Kidney epithelial cell (primary cell): ENCODE results near the gene HS3ST5. TPM values are rescaled to one million over a fixed set of nuclear protein-coding genes. Genes with fewer than 3 reads are reported as not detected.
"Not testable (repeated sequence)": the region's sequence is repeated elsewhere in the genome, so short reads cannot be mapped to it uniquely, and the experiment has no call there.

ENCODE experiments used
- DNase-seq: peaks from one replicate; pipeline ENCODE4 v3.0.0-alpha.2; 2010; ENCODE audit warnings: low read depth
- H3K27me3 ChIP-seq: 2 replicates; pipeline ENCODE4 v1.6.0; 2011; ENCODE audit warnings: low read length; ENCODE audit not compliant: control insufficient read depth, insufficient read depth
- H3K36me3 ChIP-seq: 2 replicates; pipeline ENCODE4 v1.5.1; 2011; ENCODE audit warnings: low read length; ENCODE audit not compliant: control insufficient read depth, insufficient read depth
- H3K4me3 ChIP-seq: 2 replicates; pipeline ENCODE4 v1.5.1; 2011; ENCODE audit warnings: low read depth, mild to moderate bottlenecking, control low read depth, low read length
- total RNA-seq: library from RNA; depleted of rRNA; stranded (reverse); fragments of >200 nt; gene quantifications from 2 replicates; pipeline ENCODE4 v1.2.3, GENCODE V29; 2015
- TF ChIP-seq, protein P1 (sequence below): IDR thresholded peaks from 2 replicates; pipeline ENCODE4 v1.5.1; 2011; ENCODE audit warnings: mild to moderate bottlenecking, moderate library complexity, low read length, control low read depth, inconsistent platforms; ENCODE audit not compliant: insufficient read depth, poor library complexity, severe bottlenecking

The HS3ST5 gene
- total RNA-seq, 1 donor from 2014 or later = 0.25 TPM

DNA sequence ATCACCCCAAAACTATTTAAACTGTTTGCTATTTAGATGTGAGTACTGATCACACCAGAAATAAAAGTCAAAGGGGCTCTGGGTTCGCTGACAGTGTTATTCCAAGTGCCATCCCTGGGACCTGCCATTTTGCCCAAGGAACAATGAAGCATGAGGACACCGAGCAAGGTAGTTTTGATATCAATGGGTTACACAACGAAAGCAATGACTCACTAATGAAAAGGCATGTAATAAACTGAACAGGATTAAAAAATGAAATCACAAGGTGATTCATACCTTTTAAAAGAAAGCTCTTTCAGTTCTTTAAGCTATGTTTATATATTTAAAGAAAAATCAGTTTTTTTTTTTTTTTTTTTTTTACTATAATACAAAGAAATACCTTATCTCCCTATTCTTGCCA lies 102.0 kb downstream of the HS3ST5 start:
- DNase-seq = no peak
- TF ChIP-seq, protein P1, sequence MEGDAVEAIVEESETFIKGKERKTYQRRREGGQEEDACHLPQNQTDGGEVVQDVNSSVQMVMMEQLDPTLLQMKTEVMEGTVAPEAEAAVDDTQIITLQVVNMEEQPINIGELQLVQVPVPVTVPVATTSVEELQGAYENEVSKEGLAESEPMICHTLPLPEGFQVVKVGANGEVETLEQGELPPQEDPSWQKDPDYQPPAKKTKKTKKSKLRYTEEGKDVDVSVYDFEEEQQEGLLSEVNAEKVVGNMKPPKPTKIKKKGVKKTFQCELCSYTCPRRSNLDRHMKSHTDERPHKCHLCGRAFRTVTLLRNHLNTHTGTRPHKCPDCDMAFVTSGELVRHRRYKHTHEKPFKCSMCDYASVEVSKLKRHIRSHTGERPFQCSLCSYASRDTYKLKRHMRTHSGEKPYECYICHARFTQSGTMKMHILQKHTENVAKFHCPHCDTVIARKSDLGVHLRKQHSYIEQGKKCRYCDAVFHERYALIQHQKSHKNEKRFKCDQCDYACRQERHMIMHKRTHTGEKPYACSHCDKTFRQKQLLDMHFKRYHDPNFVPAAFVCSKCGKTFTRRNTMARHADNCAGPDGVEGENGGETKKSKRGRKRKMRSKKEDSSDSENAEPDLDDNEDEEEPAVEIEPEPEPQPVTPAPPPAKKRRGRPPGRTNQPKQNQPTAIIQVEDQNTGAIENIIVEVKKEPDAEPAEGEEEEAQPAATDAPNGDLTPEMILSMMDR = no peak
- no peak overlapping the region for H3K4me3 ChIP-seq
- H3K36me3 ChIP-seq = no peaks in the 10 kb centered on the region
- no peaks in the 10 kb centered on the region for H3K27me3 ChIP-seq

DNA sequence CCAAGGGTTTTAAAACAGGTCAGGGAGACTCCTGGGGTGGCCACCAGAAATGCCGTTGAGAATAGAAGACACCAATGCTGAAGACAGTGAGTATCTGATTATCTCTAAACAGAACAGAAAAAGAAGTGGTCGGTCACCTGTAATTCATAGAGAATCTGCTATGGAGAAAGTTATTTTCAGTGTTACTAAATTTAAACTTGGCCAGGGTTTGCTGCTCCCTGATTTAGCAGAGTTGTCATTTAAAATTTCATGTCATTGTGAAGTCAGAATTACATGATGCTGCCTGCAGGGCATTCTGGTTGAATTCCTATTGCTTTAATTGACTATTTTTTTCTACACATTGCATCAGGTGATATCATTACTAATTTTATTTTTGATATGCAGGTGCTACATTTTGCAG lies 114.1 kb downstream of the HS3ST5 start:
- TF ChIP-seq, protein P1 = no peak

DNA sequence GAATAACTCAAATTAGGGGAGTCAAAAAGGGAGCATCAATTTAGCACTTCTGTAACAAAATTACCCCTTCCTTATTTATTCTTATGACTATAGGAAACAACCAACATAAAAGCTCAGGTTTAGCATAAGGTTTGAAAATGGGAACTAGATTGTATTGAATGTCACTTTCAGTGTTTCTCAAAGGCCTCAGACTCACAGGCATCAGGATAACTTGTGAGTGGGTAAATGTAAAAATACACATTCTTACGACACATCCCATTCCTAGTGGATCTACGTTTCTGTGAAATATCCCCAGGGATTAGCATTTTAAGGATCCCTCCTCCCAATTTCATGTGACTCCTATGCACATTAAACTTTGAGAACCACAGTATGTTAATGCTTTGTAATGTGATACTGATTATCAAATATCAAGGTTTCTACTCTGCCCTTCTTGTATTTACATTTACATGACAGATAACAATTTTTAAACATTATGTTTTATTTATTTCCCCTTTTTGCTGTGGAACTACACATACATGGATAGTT lies 114.8 kb downstream of the HS3ST5 start:
- no peak for DNase-seq

More for the DNA sequence above, 114.1 kb downstream of the HS3ST5 start:
- H3K4me3 ChIP-seq = no peak overlapping the region
- no peaks in the 10 kb centered on the region for H3K27me3 ChIP-seq
- no peak for DNase-seq
- H3K36me3 ChIP-seq = no peaks in the 10 kb centered on the region

DNA sequence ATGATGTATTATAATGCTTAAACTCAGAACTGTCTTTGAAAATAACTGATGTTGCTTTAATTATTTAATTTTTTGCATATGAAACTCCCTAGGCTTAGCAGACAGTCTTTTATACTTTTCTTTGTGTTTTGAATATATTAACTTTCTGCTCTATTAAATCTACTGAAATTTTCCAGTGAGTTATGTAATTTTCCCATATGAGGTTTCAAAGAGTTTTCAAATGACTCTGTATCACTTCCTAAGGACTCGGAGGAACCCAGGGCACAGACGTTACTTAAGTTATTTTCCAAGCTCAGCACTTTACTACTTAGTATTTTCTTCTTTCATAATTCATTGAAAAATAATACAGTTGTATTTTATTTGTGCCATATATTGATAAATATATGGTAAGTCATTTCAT lies 122.6 kb downstream of the HS3ST5 start:
- Histone ChIP-seq H3K4me3 (no peak overlapping the region), H3K36me3 (no peaks in the 10 kb centered on the region), H3K27me3 (no peaks in the 10 kb centered on the region)
- DNase-seq = no peak
- TF ChIP-seq, protein P1 = no peak

More for the DNA sequence above, 114.8 kb downstream of the HS3ST5 start:
- Histone ChIP-seq H3K36me3 (no peaks in the 10 kb centered on the region), H3K4me3 (no peak overlapping the region), H3K27me3 (no peaks in the 10 kb centered on the region)
- TF ChIP-seq, protein P1 = no peak

DNA sequence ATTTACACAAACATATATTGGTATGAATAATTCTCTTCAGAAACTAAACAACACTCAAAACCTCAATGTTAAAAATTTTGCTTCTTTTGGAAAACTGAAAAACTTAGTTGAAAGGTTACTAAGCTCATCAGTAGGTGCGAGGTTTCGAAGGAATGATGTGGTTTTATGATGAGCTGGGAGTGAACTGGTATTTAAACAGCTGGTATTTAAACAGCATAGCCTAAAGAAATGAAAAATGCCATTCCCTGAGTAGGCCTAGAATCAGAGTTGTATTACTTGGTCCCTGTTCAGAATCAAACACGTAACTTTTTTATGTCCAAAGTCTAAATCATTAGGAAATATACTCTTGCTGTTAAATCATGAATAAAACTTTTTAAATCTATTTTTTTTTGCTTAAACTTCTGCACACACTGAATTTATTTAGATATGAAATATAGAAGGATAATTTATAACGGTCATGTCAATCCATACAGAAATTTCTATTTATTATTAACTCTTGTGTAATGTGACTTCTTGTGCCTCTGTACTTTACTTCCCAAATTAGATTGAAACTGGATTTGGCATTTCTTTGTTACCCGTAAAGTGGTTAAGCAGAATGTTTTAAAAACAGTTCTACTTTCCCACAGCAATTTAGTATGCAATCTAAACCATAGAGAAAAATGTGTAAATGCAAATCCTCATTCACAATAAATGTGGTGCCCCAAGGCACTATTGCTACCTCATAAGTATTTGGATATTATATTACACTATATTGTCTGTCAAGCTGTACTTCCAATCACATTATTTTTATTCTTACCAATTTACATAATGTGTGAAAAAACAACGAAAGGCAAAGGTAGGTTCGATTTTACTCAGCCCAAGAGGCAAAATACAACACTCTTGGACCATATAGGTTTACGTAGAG lies 124.1 kb downstream of the HS3ST5 start:
- Histone ChIP-seq H3K27me3 (no peaks in the 10 kb centered on the region), H3K4me3 (no peak overlapping the region), H3K36me3 (no peaks in the 10 kb centered on the region)
- DNase-seq = no peak
- TF ChIP-seq, protein P1 = no peak

DNA sequence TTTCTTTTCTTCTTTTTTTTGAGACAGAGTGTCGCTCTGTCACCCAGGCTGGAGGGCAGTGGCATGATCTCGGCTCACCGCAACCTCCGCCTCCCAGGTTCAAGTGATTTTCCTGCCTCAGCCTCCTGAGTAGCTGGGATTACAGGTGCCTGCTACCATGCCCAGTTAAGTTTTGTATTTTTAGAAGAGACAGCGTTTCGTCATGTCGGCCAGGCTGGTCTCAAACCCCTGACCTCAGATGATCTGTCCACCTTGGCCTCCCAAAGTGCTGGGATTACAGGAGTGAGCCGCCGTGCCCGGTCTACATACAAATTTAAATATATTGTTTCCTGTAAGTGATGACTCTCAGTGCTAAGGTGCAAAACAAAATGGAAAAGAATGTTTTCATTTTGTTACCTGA lies 124.8 kb downstream of the HS3ST5 start:
- not testable (repeated sequence) for H3K27me3 ChIP-seq, DNase-seq, H3K4me3 ChIP-seq, H3K36me3 ChIP-seq
